Astrocyte (in vitro differentiated cells and primary cell): ENCODE data around the gene GIPC2. TPM values are rescaled to one million over a fixed set of nuclear protein-coding genes. Genes with fewer than 3 reads are reported as not detected.

ENCODE experiments used
- DNase-seq: peaks from one replicate; pipeline ENCODE4 v3.0.0-alpha.2; 2010; ENCODE audit warnings: low read depth
- FAIRE-seq: peaks from 2 replicates; lab custom pipeline; 2011; peaks lifted over from hg19 to GRCh38; lab: Jason Lieb, UNC
- H2AFZ ChIP-seq: 2 replicates; pipeline ENCODE4 v1.6.0; 2012; ENCODE audit warnings: low read depth, low read length, inconsistent platforms
- H3K27ac ChIP-seq: 2 replicates; pipeline ENCODE4 v1.5.1; 2011; ENCODE audit warnings: low read depth, low read length, inconsistent platforms
- H3K27me3 ChIP-seq: 2 replicates; pipeline ENCODE4 v1.6.0; 2011; ENCODE audit warnings: low read length, inconsistent platforms; ENCODE audit not compliant: insufficient read depth
- H3K36me3 ChIP-seq: 2 replicates; pipeline ENCODE4 v1.5.1; 2011; ENCODE audit warnings: low read length, inconsistent platforms; ENCODE audit not compliant: insufficient read depth
- H3K4me1 ChIP-seq: 2 replicates; pipeline ENCODE4 v1.5.1; 2011; ENCODE audit warnings: low read length, inconsistent platforms; ENCODE audit not compliant: insufficient read depth
- H3K4me2 ChIP-seq: 2 replicates; pipeline ENCODE4 v1.6.0; 2012; ENCODE audit warnings: low read length, inconsistent platforms
- H3K4me3 ChIP-seq: 2 replicates; pipeline ENCODE4 v1.5.1; 2011; ENCODE audit warnings: low read depth, mild to moderate bottlenecking, low read length, inconsistent platforms; ENCODE audit not compliant: insufficient read depth
- H3K79me2 ChIP-seq: 2 replicates; pipeline ENCODE4 v1.6.0; 2012; ENCODE audit warnings: mild to moderate bottlenecking, low read length, inconsistent platforms; ENCODE audit not compliant: insufficient read depth
- H3K9ac ChIP-seq: 2 replicates; pipeline ENCODE4 v1.6.0; 2012; ENCODE audit warnings: mild to moderate bottlenecking, low read length, inconsistent platforms
- H3K9me3 ChIP-seq: 2 replicates; pipeline ENCODE4 v1.5.1; 2012; ENCODE audit warnings: low read depth, mild to moderate bottlenecking, low read length, inconsistent platforms; ENCODE audit not compliant: insufficient read depth
- H4K20me1 ChIP-seq: 2 replicates; pipeline ENCODE4 v1.6.0; 2012; ENCODE audit warnings: low read length, inconsistent platforms; ENCODE audit not compliant: insufficient read depth
- H3K27ac Mint-ChIP-seq: one replicate; pipeline ENCODE4 v1.8.0; 2021; ENCODE audit warnings: mild to moderate bottlenecking, mixed read lengths; ENCODE audit not compliant: unreplicated experiment
- H3K27me3 Mint-ChIP-seq: one replicate; pipeline ENCODE4 v1.8.0; 2021; ENCODE audit warnings: low read depth, mixed read lengths; ENCODE audit not compliant: unreplicated experiment
- H3K36me3 Mint-ChIP-seq: one replicate; pipeline ENCODE4 v1.8.0; 2021; ENCODE audit warnings: low read depth, mixed read lengths; ENCODE audit not compliant: unreplicated experiment
- H3K4me1 Mint-ChIP-seq: one replicate; pipeline ENCODE4 v1.8.0; 2021; ENCODE audit warnings: low read depth, mixed read lengths; ENCODE audit not compliant: unreplicated experiment
- H3K4me3 Mint-ChIP-seq: one replicate; pipeline ENCODE4 v1.8.0; 2021; ENCODE audit warnings: mild to moderate bottlenecking, moderate library complexity, mixed read lengths; ENCODE audit not compliant: unreplicated experiment
- H3K9me3 Mint-ChIP-seq: one replicate; pipeline ENCODE4 v1.8.0; 2021; ENCODE audit warnings: mild to moderate bottlenecking, mixed read lengths; ENCODE audit not compliant: unreplicated experiment
- CTCF ChIP-seq: IDR thresholded peaks from 2 replicates; pipeline ENCODE4 v1.5.1; 2011; ENCODE audit warnings: low read depth, mild to moderate bottlenecking, inconsistent platforms, low read length, moderate library complexity; ENCODE audit not compliant: insufficient read depth
- EZH2 ChIP-seq: IDR thresholded peaks from 2 replicates; pipeline ENCODE4 v1.6.1; 2012; ENCODE audit warnings: mild to moderate bottlenecking, low read length, inconsistent platforms; ENCODE audit not compliant: insufficient read depth
- total RNA-seq: library from RNA; stranded (reverse); gene quantifications from 2 replicates; pipeline ENCODE4 v1.2.1, GENCODE V29; 2021

GIPC2 gene
- total RNA-seq, 1 donor from 2014 or later, result not detected

- H4K20me1 ChIP-seq, result no peaks in the 10 kb centered on the region
- no peak overlapping the region for H3K4me3 ChIP-seq
- H3K27ac ChIP-seq, result no peak overlapping the region
- Mint-ChIP-seq H3K9me3 (no peaks in the 10 kb centered on the region), H3K4me3 (no peak overlapping the region), H3K4me1 (peaks cover 12% of the 10 kb centered on the region), H3K36me3 (no peaks in the 10 kb centered on the region), H3K27me3 (no peaks in the 10 kb centered on the region), H3K27ac (no peak overlapping the region)
- no peak overlapping the region for H3K4me2 ChIP-seq
- TF ChIP-seq EZH2 (no peak), CTCF (no peak)
- peak overlapping the region; percentile 8 for H2AFZ ChIP-seq
- H3K9ac ChIP-seq, result no peak overlapping the region
- no peaks in the 10 kb centered on the region for H3K36me3 ChIP-seq
- no peak for DNase-seq
- peak; percentile 9 for FAIRE-seq
- no peaks in the 10 kb centered on the region for H3K9me3 ChIP-seq
- H3K79me2 ChIP-seq, result no peaks in the 10 kb centered on the region
- peaks cover 17% of the 10 kb centered on the region for H3K4me1 ChIP-seq
- H3K27me3 ChIP-seq, result no peaks in the 10 kb centered on the region
Observed at GRCh38 chr1:78075621-78076020, 29.9 kb downstream of the GIPC2 start.

DNA sequence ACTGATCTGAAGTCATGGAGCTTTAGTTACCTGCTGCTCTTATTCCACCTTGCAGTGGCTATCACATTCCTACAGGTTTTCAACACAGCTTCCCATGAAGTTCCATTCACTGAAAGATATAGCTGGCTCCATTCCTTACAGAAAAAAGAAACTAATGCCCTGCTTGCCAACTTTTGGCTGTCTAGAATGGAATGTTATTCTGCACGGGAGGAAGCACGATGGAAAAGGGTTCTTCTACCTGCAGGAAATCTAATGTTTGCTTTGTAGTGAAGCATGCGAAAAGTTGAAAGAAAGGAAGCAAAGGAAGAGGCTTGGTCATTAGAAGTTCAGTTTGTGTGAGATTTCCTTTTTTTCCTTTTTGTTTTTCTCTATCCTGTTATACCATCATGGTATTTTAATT lies 32.6 kb downstream of the GIPC2 start:
- H3K4me1 ChIP-seq, result peaks cover 15% of the 10 kb centered on the region
- H3K36me3 ChIP-seq, result no peaks in the 10 kb centered on the region
- H3K4me2 ChIP-seq, result no peak overlapping the region
- H3K4me3 Mint-ChIP-seq, result no peak overlapping the region
- H3K79me2 ChIP-seq, result no peaks in the 10 kb centered on the region
- no peaks in the 10 kb centered on the region for H3K9me3 ChIP-seq
- DNase-seq, result no peak
- H3K27me3 ChIP-seq, result no peaks in the 10 kb centered on the region
- H3K9me3 Mint-ChIP-seq, result no peaks in the 10 kb centered on the region
- no peak overlapping the region for H3K9ac ChIP-seq
- H3K27ac Mint-ChIP-seq, result no peak overlapping the region
- no peak overlapping the region for H2AFZ ChIP-seq
- H3K27ac ChIP-seq, result no peak overlapping the region
- no peak for TF ChIP-seq EZH2
- TF ChIP-seq CTCF, result no peak
- no peak overlapping the region for H3K4me3 ChIP-seq
- no peak for FAIRE-seq
- no peaks in the 10 kb centered on the region for H3K27me3 Mint-ChIP-seq
- no peaks in the 10 kb centered on the region for H4K20me1 ChIP-seq
- H3K4me1 Mint-ChIP-seq, result peaks cover 13% of the 10 kb centered on the region
- no peaks in the 10 kb centered on the region for H3K36me3 Mint-ChIP-seq

GRCh38 chr1:78079580-78079979 lies 33.8 kb downstream of the GIPC2 start:
- Mint-ChIP-seq H3K9me3 (peaks cover 2% of the 10 kb centered on the region), H3K4me3 (no peak overlapping the region), H3K4me1 (peaks cover 13% of the 10 kb centered on the region), H3K27ac (peak overlapping the region; percentile 37), H3K27me3 (no peaks in the 10 kb centered on the region), H3K36me3 (no peaks in the 10 kb centered on the region)
- no peaks in the 10 kb centered on the region for H3K79me2 ChIP-seq
- H3K9me3 ChIP-seq, result no peaks in the 10 kb centered on the region
- no peak overlapping the region for H3K9ac ChIP-seq
- no peaks in the 10 kb centered on the region for H3K36me3 ChIP-seq
- H4K20me1 ChIP-seq, result no peaks in the 10 kb centered on the region
- peak overlapping the region; percentile 23 for H3K27ac ChIP-seq
- H3K4me3 ChIP-seq, result no peak overlapping the region
- H3K4me2 ChIP-seq, result peak overlapping the region; percentile 52
- peaks cover 15% of the 10 kb centered on the region for H3K4me1 ChIP-seq
- H3K27me3 ChIP-seq, result no peaks in the 10 kb centered on the region
- DNase-seq (peak; percentile 53), FAIRE-seq (peak; percentile 73)
- no peak for TF ChIP-seq EZH2
- TF ChIP-seq CTCF, result no peak
- H2AFZ ChIP-seq, result no peak overlapping the region
